GM12874 (cell line): ENCODE results near the gene RASAL3.

Source experiments
- CTCF ChIP-seq: IDR thresholded peaks from 2 replicates; pipeline ENCODE4 v1.5.1; 2011; ENCODE audit warnings: low read depth, mild to moderate bottlenecking, control low read depth, low read length, moderate library complexity; ENCODE audit not compliant: insufficient read depth

Gene RASAL3

GRCh38 chr19:15464394-15465385 is at the start of gene RASAL3:
RASAL3 (minus strand) TSS chr19:15464544; CDS start chr19:15464358, 186 bp downstream.
- no peak for TF ChIP-seq CTCF

GRCh38 chr19:15511671-15512424 is 47.5 kb upstream of the RASAL3 start:
- TF ChIP-seq CTCF: no peak

- no peak for TF ChIP-seq CTCF
These were observed 43.8 kb upstream of the RASAL3 start, which contains the start of gene CYP4F22 for GRCh38 chr19:15508035-15508710. CYP4F22 (plus strand) TSS chr19:15508525; CDS start chr19:15525337, 16,812 bp downstream.

GRCh38 chr19:15507068-15508034 is 43.0 kb upstream of the RASAL3 start:
- no peak for TF ChIP-seq CTCF

- TF ChIP-seq CTCF: no peak
These were observed 41.8 kb upstream of the RASAL3 start for GRCh38 chr19:15506074-15506571.

GRCh38 chr19:15502264-15502663 is 37.9 kb upstream of the RASAL3 start:
- no peak for TF ChIP-seq CTCF
